Measurements from ENCODE around the gene SEMA5B.

Gene SEMA5B

GRCh38 chr3:123058505-123058904 is 30.9 kb upstream of the SEMA5B start:
- DNase-seq, result no peak

GRCh38 chr3:123055352-123055751 is 27.8 kb upstream of the SEMA5B start:
- no peak for DNase-seq

GRCh38 chr3:123054931-123055330 is 27.4 kb upstream of the SEMA5B start:
- DNase-seq, result no peak

GRCh38 chr3:123054109-123054778 is 26.7 kb upstream of the SEMA5B start:
- peak in 1 of 3 experiments; percentile 56 for DNase-seq

GRCh38 chr3:123053107-123053506 is 25.5 kb upstream of the SEMA5B start:
- no peak for DNase-seq

- no peak for DNase-seq
These were observed 23.1 kb upstream of the SEMA5B start for GRCh38 chr3:123050666-123051065.

GRCh38 chr3:123048480-123049237 is 21.1 kb upstream of the SEMA5B start:
- DNase-seq, result no peak

GRCh38 chr3:123047062-123047319 is 19.4 kb upstream of the SEMA5B start:
- no peak for DNase-seq

GRCh38 chr3:123046262-123047061 is 18.9 kb upstream of the SEMA5B start:
- no peak for DNase-seq

GRCh38 chr3:123044981-123045763 is 17.6 kb upstream of the SEMA5B start:
- DNase-seq, result no peak

- DNase-seq, result no peak
These were observed 14.8 kb upstream of the SEMA5B start for GRCh38 chr3:123042413-123042812.

- peak in 2 of 3 experiments; percentile 24 to 72 for DNase-seq
These were observed 11.6 kb upstream of the SEMA5B start for GRCh38 chr3:123039178-123039577.

- peak in 1 of 3 experiments; percentile 72 for DNase-seq
These were observed 11.2 kb upstream of the SEMA5B start for GRCh38 chr3:123038751-123039150.

- no peak for DNase-seq
These were observed 9.4 kb upstream of the SEMA5B start for GRCh38 chr3:123037015-123037375.

GRCh38 chr3:123036352-123037014 is 8.9 kb upstream of the SEMA5B start:
- no peak for DNase-seq

GRCh38 chr3:123034996-123035395 is 7.4 kb upstream of the SEMA5B start:
- no peak for DNase-seq

- DNase-seq, result no peak
These were observed 6.6 kb upstream of the SEMA5B start for GRCh38 chr3:123034120-123034519.

GRCh38 chr3:123032057-123032456 is 4.5 kb upstream of the SEMA5B start:
- no peak for DNase-seq

- no peak for DNase-seq
These were observed 3.5 kb upstream of the SEMA5B start for GRCh38 chr3:123031051-123031450.

- peak; percentile 57 to 82 (median 74) for DNase-seq
These were observed 768 bp upstream of the SEMA5B start for GRCh38 chr3:123028233-123028828.

GRCh38 chr3:123026565-123027291 is 835 bp downstream of the SEMA5B start:
- DNase-seq, result peak in 2 of 3 experiments; percentile 67 to 75
